ENCODE measurements around the gene LIN37.

The LIN37 gene

GRCh38 chr19:35738021-35738886 is 10.1 kb upstream of the LIN37 start:
- TF ChIP-seq CTCF (IDR thresholded peaks at IDR 0.05; ENCODE audit: insufficient read depth, missing control alignments), result no peak
- DNase-seq (ENCODE audit: insufficient read length, low spot score) (peak; percentile 11), FAIRE-seq (no peak)

- no peak for TF ChIP-seq CTCF (IDR thresholded peaks at IDR 0.05; ENCODE audit: insufficient read depth, missing control alignments)
- FAIRE-seq (no peak), DNase-seq (ENCODE audit: insufficient read length, low spot score) (no peak)
These were observed 9.5 kb upstream of the LIN37 start for GRCh38 chr19:35738887-35739229.

- FAIRE-seq (no peak), DNase-seq (ENCODE audit: insufficient read length, low spot score) (peak; percentile 17)
- no peak for TF ChIP-seq CTCF (IDR thresholded peaks at IDR 0.05; ENCODE audit: insufficient read depth, missing control alignments)
These were observed 8.9 kb upstream of the LIN37 start for GRCh38 chr19:35739275-35740107.

GRCh38 chr19:35740108-35740422 is 8.3 kb upstream of the LIN37 start:
- FAIRE-seq, result no peak
- TF ChIP-seq CTCF (IDR thresholded peaks at IDR 0.05; ENCODE audit: insufficient read depth, missing control alignments), result no peak
- no peak for DNase-seq (ENCODE audit: insufficient read length, low spot score)

GRCh38 chr19:35740423-35741202 is 7.8 kb upstream of the LIN37 start:
- TF ChIP-seq CTCF (IDR thresholded peaks at IDR 0.05; ENCODE audit: insufficient read depth, missing control alignments), result no peak
- no peak for FAIRE-seq
- DNase-seq (ENCODE audit: insufficient read length, low spot score), result peak; percentile 99

GRCh38 chr19:35741203-35741515 is 7.2 kb upstream of the LIN37 start:
- no peak for TF ChIP-seq CTCF (IDR thresholded peaks at IDR 0.05; ENCODE audit: insufficient read depth, missing control alignments)
- DNase-seq (ENCODE audit: insufficient read length, low spot score) (peak; percentile 20), FAIRE-seq (no peak)

All from D721Med (cell line).